ENCODE measurements around the gene OR52W1. TPM values are rescaled to one million over a fixed set of nuclear protein-coding genes. Genes with fewer than 3 reads are reported as not detected.
A peak's percentile ranks its signal among the peaks of the same experiment; 100 is the strongest.

The OR52W1 gene
- total RNA-seq, 1 experiment from 2014 or later = not detected

DNA sequence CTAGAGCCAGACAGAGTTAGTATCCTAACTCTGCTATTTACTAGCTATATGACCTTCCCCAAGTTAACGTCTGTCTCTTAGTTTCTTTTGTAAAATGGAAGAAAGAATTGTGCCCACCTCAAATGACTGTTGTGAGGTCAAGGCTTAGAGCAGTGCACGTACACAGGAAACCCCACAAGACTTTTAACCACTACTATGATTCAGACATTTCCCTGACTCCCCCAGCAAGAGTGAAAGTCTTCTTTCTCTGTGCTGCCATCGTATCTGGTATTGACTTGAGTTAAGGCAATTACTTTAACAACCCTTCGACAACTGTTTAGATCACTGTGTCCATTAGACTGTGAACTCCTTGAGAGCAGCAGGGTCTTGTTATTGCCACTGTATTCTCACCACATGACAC, 2.6 kb upstream of the OR52W1 start:
- Mint-ChIP-seq H3K27me3 (ENCODE audit: insufficient read depth, unreplicated experiment) (no peaks in the 10 kb centered on the region), H3K27ac (ENCODE audit: low read depth, unreplicated experiment) (no peak overlapping the region), H3K36me3 (ENCODE audit: insufficient read depth, unreplicated experiment) (no peaks in the 10 kb centered on the region), H3K4me3 (ENCODE audit: unreplicated experiment) (no peak overlapping the region), H3K4me1 (ENCODE audit: insufficient read depth, unreplicated experiment) (peaks cover 4% of the 10 kb centered on the region), H3K9me3 (ENCODE audit: unreplicated experiment) (no peaks in the 10 kb centered on the region)
- DNase-seq (ENCODE audit: unreplicated experiment) = no peak
- no peak for TF ChIP-seq CTCF (IDR thresholded peaks at IDR 0.05; ENCODE audit: unreplicated experiment)
- ChIA-PET CTCF (interaction anchor here (0.7 to 0.8 kb wide), 4 partner anchors 12 to 166 kb away, joined by 3 to 4 read pairs (median 4); no protein-coding TSS in a partner anchor), POLR2A (no interaction called here)
- intact Hi-C loops (cut with micrococcal nuclease) = no loop called here
- BruUV-seq (replicated peaks) = no TSS peak

- CTCF ChIA-PET = interaction anchor here (1.1 kb wide), 1 partner anchor 53 kb away, joined by 4 read pairs; no protein-coding TSS in a partner anchor
- H3K27ac Mint-ChIP-seq (ENCODE audit: low read depth, unreplicated experiment) = no peak overlapping the region
- peaks cover 4% of the 10 kb centered on the region for H3K4me1 Mint-ChIP-seq (ENCODE audit: insufficient read depth, unreplicated experiment)
Measured at GRCh38 chr11:6197466-6198200, 1.4 kb upstream of the OR52W1 start.

DNA sequence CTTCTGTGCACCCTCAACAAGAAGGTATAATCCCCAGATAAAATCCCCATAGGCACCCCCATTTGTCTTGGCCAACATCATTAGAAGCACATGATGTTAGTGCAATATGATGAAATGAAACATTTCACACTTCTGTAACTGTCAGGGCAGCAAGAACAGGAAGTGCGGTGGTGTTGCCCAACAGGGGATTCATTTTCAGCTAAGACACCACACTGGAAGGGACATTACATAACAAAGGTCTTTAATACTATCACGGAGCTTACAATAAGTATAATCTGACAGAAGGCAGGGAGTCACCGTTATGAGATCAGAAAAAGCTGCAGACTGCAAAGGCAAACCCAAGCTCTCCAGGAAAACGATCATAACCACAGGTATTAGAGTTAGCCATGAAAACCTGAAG, 2.0 kb downstream of the OR52W1 start:
- H3K4me3 Mint-ChIP-seq (ENCODE audit: unreplicated experiment) = no peak overlapping the region
- ChIA-PET POLR2A (no interaction called here), CTCF (interaction anchor here (0.6 to 0.7 kb wide), 2 partner anchors 206 to 1997 kb away, joined by 3 read pairs; no protein-coding TSS in a partner anchor)

More at GRCh38 chr11:6197466-6198200, 1.4 kb upstream of the OR52W1 start:
- Mint-ChIP-seq H3K4me3 (ENCODE audit: unreplicated experiment) (no peak overlapping the region), H3K36me3 (ENCODE audit: insufficient read depth, unreplicated experiment) (no peaks in the 10 kb centered on the region), H3K27me3 (ENCODE audit: insufficient read depth, unreplicated experiment) (no peaks in the 10 kb centered on the region), H3K9me3 (ENCODE audit: unreplicated experiment) (no peaks in the 10 kb centered on the region)
- intact Hi-C loops (cut with micrococcal nuclease) = no loop called here
- no TSS peak for BruUV-seq (replicated peaks)
- no peak for TF ChIP-seq CTCF (IDR thresholded peaks at IDR 0.05; ENCODE audit: unreplicated experiment)
- POLR2A ChIA-PET = no interaction called here
- DNase-seq (ENCODE audit: unreplicated experiment) = no peak

More for the DNA sequence above, 2.0 kb downstream of the OR52W1 start:
- Mint-ChIP-seq H3K9me3 (ENCODE audit: unreplicated experiment) (no peaks in the 10 kb centered on the region), H3K27ac (ENCODE audit: low read depth, unreplicated experiment) (no peak overlapping the region), H3K4me1 (ENCODE audit: insufficient read depth, unreplicated experiment) (peaks cover 8% of the 10 kb centered on the region), H3K36me3 (ENCODE audit: insufficient read depth, unreplicated experiment) (peaks cover under 1% of the 10 kb centered on the region), H3K27me3 (ENCODE audit: insufficient read depth, unreplicated experiment) (no peaks in the 10 kb centered on the region)
- no TSS peak for BruUV-seq (replicated peaks)
- intact Hi-C loops (cut with micrococcal nuclease) = no loop called here
- peak; percentile 45 for DNase-seq (ENCODE audit: unreplicated experiment)
- TF ChIP-seq CTCF (IDR thresholded peaks at IDR 0.05; ENCODE audit: unreplicated experiment) = no peak

Data from MCF 10A (cell line).